ENCODE measurements around the gene FARS2.

FARS2 gene

GRCh38 chr6:5248302-5249098, 12.8 kb upstream of the FARS2 start:
- TF ChIP-seq CTCF (IDR thresholded peaks at IDR 0.05; ENCODE audit: low read depth, low read length), result no peak
- no peak overlapping the region for H3K4me3 ChIP-seq (ENCODE audit: low read depth, low read length)

- H3K4me3 ChIP-seq (ENCODE audit: low read depth, low read length), result no peak overlapping the region
- TF ChIP-seq CTCF (IDR thresholded peaks at IDR 0.05; ENCODE audit: low read depth, low read length), result no peak
Observed at GRCh38 chr6:5249451-5250122, 11.7 kb upstream of the FARS2 start.

GRCh38 chr6:5250451-5250850, 10.9 kb upstream of the FARS2 start:
- TF ChIP-seq CTCF (IDR thresholded peaks at IDR 0.05; ENCODE audit: low read depth, low read length), result no peak
- H3K4me3 ChIP-seq (ENCODE audit: low read depth, low read length), result no peak overlapping the region

- no peak for TF ChIP-seq CTCF (IDR thresholded peaks at IDR 0.05; ENCODE audit: low read depth, low read length)
- no peak overlapping the region for H3K4me3 ChIP-seq (ENCODE audit: low read depth, low read length)
Observed at GRCh38 chr6:5250911-5251310, 10.4 kb upstream of the FARS2 start.

- no peak for TF ChIP-seq CTCF (IDR thresholded peaks at IDR 0.05; ENCODE audit: low read depth, low read length)
- no peak overlapping the region for H3K4me3 ChIP-seq (ENCODE audit: low read depth, low read length)
Observed at GRCh38 chr6:5256952-5257351, 4.4 kb upstream of the FARS2 start.

- no peak for TF ChIP-seq CTCF (IDR thresholded peaks at IDR 0.05; ENCODE audit: low read depth, low read length)
- no peak overlapping the region for H3K4me3 ChIP-seq (ENCODE audit: low read depth, low read length)
Observed at GRCh38 chr6:5257400-5257799, 3.9 kb upstream of the FARS2 start.

- TF ChIP-seq CTCF (IDR thresholded peaks at IDR 0.05; ENCODE audit: low read depth, low read length), result no peak
- H3K4me3 ChIP-seq (ENCODE audit: low read depth, low read length), result peak overlapping the region; percentile 91
Observed at GRCh38 chr6:5259428-5259827, 1.9 kb upstream of the FARS2 start.

All from WI38 (cell line).